Activated CD4-positive, alpha-beta memory T cell treated with anti-CD3 and anti-CD28 coated beads for 36 hours (primary cell): ENCODE measurements around the gene UPP2. TPM values are rescaled to one million over a fixed set of nuclear protein-coding genes. Genes with fewer than 3 reads are reported as not detected.

ENCODE experiments used
- total RNA-seq, 2 experiments: library from RNA; stranded (reverse); gene quantifications; one replicate each; pipeline ENCODE4 v1.2.3, GENCODE V29; 2021

UPP2 gene
- total RNA-seq, 2 experiments from 2014 or later = not detected

Other genes with a start within 250 kb of the UPP2 start
- 10 to 100 TPM; 24.8 to 25.0 TPM for gene ACVR1, start 225.5 kb upstream of the UPP2 start, total RNA-seq